CD8-positive, alpha-beta memory T cell (primary cell): Measurements from ENCODE around the gene ZFYVE21. TPM values are rescaled to one million over a fixed set of nuclear protein-coding genes. Genes with fewer than 3 reads are reported as not detected.

Experiments
- CTCF ChIA-PET: fragments of 350-600 bp; sonication (Branson Sonifier 250); formaldehyde crosslinking; loops from one replicate; lab custom pipeline; 2021; ENCODE audit warnings: antibody characterized with exemption; lab: Charles Lee
- POLR2A ChIA-PET: fragments of 350-600 bp; sonication (Branson Sonifier 250); formaldehyde crosslinking; loops from one replicate; lab custom pipeline; 2021; ENCODE audit warnings: antibody characterized with exemption; lab: Charles Lee
- DNase-seq, 5 donors: peaks; one replicate each; pipeline versions ENCODE4 v3.0.0 to v3.0.0-alpha.2; 2020 to 2022; ENCODE audit warnings: mixed read lengths in 1 of 5
- H3K27ac ChIP-seq: one replicate; pipeline ENCODE4 v1.7.0; 2013; ENCODE audit warnings: low read depth, mild to moderate bottlenecking, low read length, moderate library complexity
- H3K27me3 ChIP-seq: 2 replicates; pipeline ENCODE4 v1.7.0; 2013; ENCODE audit warnings: low read length, mild to moderate bottlenecking; ENCODE audit not compliant: insufficient read depth, poor library complexity, severe bottlenecking
- H3K36me3 ChIP-seq: 2 replicates; pipeline ENCODE4 v1.7.0; 2013; ENCODE audit warnings: mild to moderate bottlenecking, low read length, moderate library complexity; ENCODE audit not compliant: insufficient read depth
- H3K4me1 ChIP-seq: 2 replicates; pipeline ENCODE4 v1.7.0; 2013; ENCODE audit warnings: mild to moderate bottlenecking, low read length, moderate library complexity; ENCODE audit not compliant: insufficient read depth
- H3K4me3 ChIP-seq: 2 replicates; pipeline ENCODE4 v1.7.0; 2013; ENCODE audit warnings: mild to moderate bottlenecking, low read length
- H3K9me3 ChIP-seq: 2 replicates; pipeline ENCODE4 v1.7.0; 2013; ENCODE audit warnings: mild to moderate bottlenecking, low read length
- H3K27ac Mint-ChIP-seq, 8 donors: one replicate each; pipeline ENCODE4 v1.8.0; 2020 to 2021; ENCODE audit warnings: mixed read lengths in 8 of 8, mild to moderate bottlenecking in 6 of 8, inconsistent platforms in 3 of 8, moderate library complexity in 3 of 8
- H3K27me3 Mint-ChIP-seq, 2 donors: one replicate each; pipeline ENCODE4 v1.8.0; 2020 to 2021; ENCODE audit warnings: mixed read lengths in 2 of 2, mild to moderate bottlenecking in 1 of 2, moderate library complexity in 1 of 2
- H3K36me3 Mint-ChIP-seq, 3 donors: one replicate each; pipeline ENCODE4 v1.8.0; 2020 to 2021; ENCODE audit warnings: mixed read lengths in 3 of 3, inconsistent platforms in 1 of 3, mild to moderate bottlenecking in 1 of 3
- H3K4me1 Mint-ChIP-seq, 3 donors: one replicate each; pipeline ENCODE4 v1.8.0; 2020 to 2021; ENCODE audit warnings: mixed read lengths in 3 of 3, inconsistent platforms in 1 of 3, mild to moderate bottlenecking in 1 of 3
- H3K4me3 Mint-ChIP-seq, 7 donors: one replicate each; pipeline ENCODE4 v1.8.0; 2020 to 2021; ENCODE audit warnings: mixed read lengths in 7 of 7, mild to moderate bottlenecking in 6 of 7, moderate library complexity in 4 of 7, inconsistent platforms in 2 of 7
- H3K9me3 Mint-ChIP-seq, 5 donors: one replicate each; pipeline ENCODE4 v1.8.0; 2020 to 2022; ENCODE audit warnings: mixed read lengths in 5 of 5, mild to moderate bottlenecking in 3 of 5, moderate library complexity in 2 of 5, inconsistent platforms in 1 of 5
- polyA plus RNA-seq: library from polyadenylated mRNA; unstranded; fragments of 300-500 nt; fragmentation: Illumina TruSeq; gene quantifications from one replicate; pipeline ENCODE4 v1.2.3, GENCODE V29; 2021
- total RNA-seq, 2 experiments: library from RNA; stranded (reverse); gene quantifications; one replicate each; pipeline ENCODE4 v1.2.3, GENCODE V29; 2021

The ZFYVE21 gene
- total and polyA plus RNA-seq, 3 experiments from 2014 or later, result 15.1 to 18.1 (median 15.9) TPM

DNA sequence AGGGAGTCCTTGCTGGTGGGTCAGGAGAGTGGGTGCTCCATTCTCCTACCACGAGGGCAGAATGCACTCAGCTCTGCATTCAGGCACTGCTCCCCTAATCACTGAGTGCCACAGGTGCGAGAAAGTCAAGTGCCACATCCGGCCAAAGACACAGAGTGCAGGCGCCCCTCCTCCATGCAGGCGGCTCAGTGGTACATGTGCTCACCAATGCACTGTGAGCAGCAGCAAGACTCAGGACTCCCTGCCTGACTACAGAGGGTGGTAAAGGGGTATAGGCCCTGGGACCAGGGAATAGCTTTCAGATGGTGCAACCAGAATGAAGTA, 32.9 kb downstream of the ZFYVE21 start:
- Mint-ChIP-seq H3K36me3 (peaks cover 0 to 48% (median 3%) of the 10 kb centered on the region in 3 donors), H3K4me3 (peak overlapping the region in 4 of 7 donors; percentile 32 to 59 (median 54)), H3K9me3 (no peaks in the 10 kb centered on the region), H3K27me3 (no peaks in the 10 kb centered on the region), H3K27ac (peak overlapping the region in 7 of 8 donors; percentile 73 to 97 (median 85)), H3K4me1 (peaks cover 15 to 25% (median 18%) of the 10 kb centered on the region in 3 donors)
- peak; percentile 23 to 80 (median 51) for DNase-seq
- peaks cover 17% of the 10 kb centered on the region for H3K4me1 ChIP-seq
- H3K27ac ChIP-seq, result no peak overlapping the region
- ChIA-PET CTCF (interaction anchor here (1.0 kb wide), 1 partner anchor 12 kb away, joined by 3 read pairs; no protein-coding TSS in a partner anchor), POLR2A (no interaction called here)
- H3K36me3 ChIP-seq, result peaks cover 3% of the 10 kb centered on the region
- no peak overlapping the region for H3K4me3 ChIP-seq
- H3K9me3 ChIP-seq, result no peaks in the 10 kb centered on the region
- no peaks in the 10 kb centered on the region for H3K27me3 ChIP-seq

- Mint-ChIP-seq H3K27ac (peak overlapping the region in 1 of 8 donors; percentile 46), H3K27me3 (no peaks in the 10 kb centered on the region), H3K9me3 (no peaks in the 10 kb centered on the region), H3K4me3 (no peak overlapping the region), H3K4me1 (peaks cover 15 to 25% (median 18%) of the 10 kb centered on the region in 3 donors), H3K36me3 (peaks cover 0 to 49% (median 3%) of the 10 kb centered on the region in 3 donors)
- ChIA-PET POLR2A (no interaction called here), CTCF (no interaction called here)
- Histone ChIP-seq H3K4me1 (peaks cover 17% of the 10 kb centered on the region), H3K27me3 (no peaks in the 10 kb centered on the region), H3K36me3 (peaks cover 3% of the 10 kb centered on the region), H3K27ac (no peak overlapping the region), H3K9me3 (no peaks in the 10 kb centered on the region), H3K4me3 (no peak overlapping the region)
- no peak for DNase-seq
These were observed 33.8 kb downstream of the ZFYVE21 start for GRCh38 chr14:103749452-103749851.

- Mint-ChIP-seq H3K27me3 (no peaks in the 10 kb centered on the region), H3K36me3 (peaks cover 0 to 47% (median 3%) of the 10 kb centered on the region in 3 donors), H3K4me1 (peaks cover 15 to 25% (median 18%) of the 10 kb centered on the region in 3 donors), H3K9me3 (no peaks in the 10 kb centered on the region), H3K4me3 (no peak overlapping the region), H3K27ac (peak overlapping the region in 1 of 8 donors; percentile 6)
- no peak overlapping the region for H3K27ac ChIP-seq
- H3K9me3 ChIP-seq, result no peaks in the 10 kb centered on the region
- peaks cover 17% of the 10 kb centered on the region for H3K4me1 ChIP-seq
- no peak for DNase-seq
- POLR2A ChIA-PET, result no interaction called here
- no peak overlapping the region for H3K4me3 ChIP-seq
- no peaks in the 10 kb centered on the region for H3K27me3 ChIP-seq
- CTCF ChIA-PET, result no interaction called here
- H3K36me3 ChIP-seq, result no peaks in the 10 kb centered on the region
These were observed 34.2 kb downstream of the ZFYVE21 start for GRCh38 chr14:103749860-103750259.

GRCh38 chr14:103753774-103754173, 38.2 kb downstream of the ZFYVE21 start:
- no peaks in the 10 kb centered on the region for H3K9me3 Mint-ChIP-seq
- H3K4me3 Mint-ChIP-seq, result no peak overlapping the region
- POLR2A ChIA-PET, result no interaction called here
- H3K36me3 Mint-ChIP-seq, result peaks cover 0 to 31% (median 3%) of the 10 kb centered on the region in 3 donors
- H3K27ac Mint-ChIP-seq, result no peak overlapping the region
- Histone ChIP-seq H3K27ac (no peak overlapping the region), H3K36me3 (no peaks in the 10 kb centered on the region), H3K27me3 (no peaks in the 10 kb centered on the region), H3K4me1 (peaks cover 2% of the 10 kb centered on the region), H3K4me3 (no peak overlapping the region), H3K9me3 (no peaks in the 10 kb centered on the region)
- H3K4me1 Mint-ChIP-seq, result peaks cover 5 to 11% (median 6%) of the 10 kb centered on the region in 3 donors
- CTCF ChIA-PET, result no interaction called here
- no peaks in the 10 kb centered on the region for H3K27me3 Mint-ChIP-seq
- no peak for DNase-seq

- Mint-ChIP-seq H3K4me3 (no peak overlapping the region), H3K27me3 (no peaks in the 10 kb centered on the region), H3K36me3 (peaks cover 0 to 23% (median 0%) of the 10 kb centered on the region in 3 donors), H3K27ac (no peak overlapping the region), H3K4me1 (no peaks in the 10 kb centered on the region), H3K9me3 (no peaks in the 10 kb centered on the region)
- CTCF ChIA-PET, result no interaction called here
- no peaks in the 10 kb centered on the region for H3K4me1 ChIP-seq
- no peaks in the 10 kb centered on the region for H3K9me3 ChIP-seq
- no peak overlapping the region for H3K4me3 ChIP-seq
- H3K36me3 ChIP-seq, result no peaks in the 10 kb centered on the region
- POLR2A ChIA-PET, result no interaction called here
- H3K27me3 ChIP-seq, result no peaks in the 10 kb centered on the region
- H3K27ac ChIP-seq, result no peak overlapping the region
- no peak for DNase-seq
These were observed 39.5 kb downstream of the ZFYVE21 start for GRCh38 chr14:103755060-103755459.

- Mint-ChIP-seq H3K4me3 (no peak overlapping the region), H3K4me1 (no peaks in the 10 kb centered on the region), H3K9me3 (no peaks in the 10 kb centered on the region), H3K36me3 (peaks cover 0 to 13% (median 2%) of the 10 kb centered on the region in 3 donors), H3K27ac (no peak overlapping the region), H3K27me3 (no peaks in the 10 kb centered on the region)
- Histone ChIP-seq H3K4me1 (no peaks in the 10 kb centered on the region), H3K27ac (no peak overlapping the region), H3K9me3 (no peaks in the 10 kb centered on the region), H3K27me3 (no peaks in the 10 kb centered on the region), H3K36me3 (no peaks in the 10 kb centered on the region), H3K4me3 (no peak overlapping the region)
- POLR2A ChIA-PET, result no interaction called here
- no peak for DNase-seq
- CTCF ChIA-PET, result no interaction called here
These were observed 42.6 kb downstream of the ZFYVE21 start for GRCh38 chr14:103758059-103758776.

- peaks cover 4 to 16% (median 5%) of the 10 kb centered on the region in 3 donors for H3K36me3 Mint-ChIP-seq
- no peak overlapping the region for H3K4me3 ChIP-seq
- DNase-seq, result no peak
- no peaks in the 10 kb centered on the region for H3K27me3 ChIP-seq
- H3K27ac Mint-ChIP-seq, result no peak overlapping the region
- no peaks in the 10 kb centered on the region for H3K4me1 ChIP-seq
- H3K4me1 Mint-ChIP-seq, result peaks cover 9 to 10% (median 10%) of the 10 kb centered on the region in 3 donors
- no peaks in the 10 kb centered on the region for H3K27me3 Mint-ChIP-seq
- no peak overlapping the region for H3K27ac ChIP-seq
- H3K36me3 ChIP-seq, result peaks cover 7% of the 10 kb centered on the region
- H3K9me3 ChIP-seq, result no peaks in the 10 kb centered on the region
- ChIA-PET CTCF (no interaction called here), POLR2A (no interaction called here)
- no peaks in the 10 kb centered on the region for H3K9me3 Mint-ChIP-seq
- H3K4me3 Mint-ChIP-seq, result no peak overlapping the region
These were observed 46.4 kb downstream of the ZFYVE21 start for GRCh38 chr14:103762036-103762435.

- DNase-seq, result no peak
- Mint-ChIP-seq H3K9me3 (peaks cover 0 to 2% (median 0%) of the 10 kb centered on the region in 5 donors), H3K36me3 (peaks cover 4 to 17% (median 8%) of the 10 kb centered on the region in 3 donors), H3K27ac (no peak overlapping the region), H3K4me3 (no peak overlapping the region), H3K27me3 (no peaks in the 10 kb centered on the region), H3K4me1 (peaks cover 9 to 10% (median 10%) of the 10 kb centered on the region in 3 donors)
- ChIA-PET POLR2A (no interaction called here), CTCF (no interaction called here)
- H3K36me3 ChIP-seq, result peaks cover 7% of the 10 kb centered on the region
- no peak overlapping the region for H3K4me3 ChIP-seq
- H3K27ac ChIP-seq, result no peak overlapping the region
- H3K27me3 ChIP-seq, result no peaks in the 10 kb centered on the region
- no peaks in the 10 kb centered on the region for H3K4me1 ChIP-seq
- no peaks in the 10 kb centered on the region for H3K9me3 ChIP-seq
These were observed 46.9 kb downstream of the ZFYVE21 start for GRCh38 chr14:103762541-103762940.
